KMS-11 (cell line): ENCODE results near the gene DYNLT5.
A peak's percentile ranks its signal among the peaks of the same experiment; 100 is the strongest.

Experiments
- H2AFZ ChIP-seq: fragments of 200-600 bp; sonication (generic); 2 replicates; pipeline ENCODE4 v1.6.1; 2016; ENCODE audit warnings: antibody characterized with exemption, mixed run types, low read depth
- H3K27ac ChIP-seq: fragments of 200-600 bp; sonication (generic); 2 replicates; pipeline ENCODE4 v1.6.1; 2016; ENCODE audit warnings: mild to moderate bottlenecking, mixed run types
- H3K27me3 ChIP-seq: fragments of 200-600 bp; sonication (generic); 2 replicates; pipeline ENCODE4 v1.6.1; 2017; ENCODE audit warnings: mild to moderate bottlenecking, low read depth, mixed run types, moderate library complexity; ENCODE audit not compliant: insufficient read depth
- H3K36me3 ChIP-seq: fragments of 200-600 bp; sonication (generic); 2 replicates; pipeline ENCODE4 v1.6.1; 2017; ENCODE audit warnings: mild to moderate bottlenecking, mixed run types; ENCODE audit not compliant: insufficient read depth
- H3K4me1 ChIP-seq: fragments of 200-600 bp; sonication (generic); 2 replicates; pipeline ENCODE4 v1.6.1; 2016; ENCODE audit warnings: mild to moderate bottlenecking, low read depth, mixed run types; ENCODE audit not compliant: poor library complexity, severe bottlenecking
- H3K4me2 ChIP-seq: fragments of 200-600 bp; sonication (generic); 2 replicates; pipeline ENCODE4 v1.7.0; 2016; ENCODE audit warnings: mild to moderate bottlenecking, mixed run types
- H3K4me3 ChIP-seq: fragments of 200-600 bp; sonication (generic); IDR thresholded peaks from 2 replicates; pipeline ENCODE4 v1.6.1; 2017; ENCODE audit warnings: low read depth, low read length, mixed read lengths; ENCODE audit not compliant: insufficient read depth
- H3K79me2 ChIP-seq: fragments of 200-600 bp; sonication (generic); 2 replicates; pipeline ENCODE4 v1.6.1; 2016; ENCODE audit warnings: low read depth, mixed run types; ENCODE audit not compliant: insufficient read depth
- H3K9ac ChIP-seq: fragments of 200-600 bp; sonication (generic); 2 replicates; pipeline ENCODE4 v1.6.1; 2016; ENCODE audit warnings: mild to moderate bottlenecking, mixed run types
- H4K20me1 ChIP-seq: fragments of 200-600 bp; sonication (generic); 2 replicates; pipeline ENCODE4 v1.6.1; 2016; ENCODE audit warnings: mild to moderate bottlenecking, mixed run types; ENCODE audit not compliant: insufficient read depth
- CTCF ChIP-seq: fragments of 200-600 bp; sonication (generic); conservative IDR thresholded peaks from 2 replicates; pipeline ENCODE4 v1.6.1; 2017; ENCODE audit warnings: low read depth, mild to moderate bottlenecking, antibody characterized with exemption, low read length, moderate library complexity, mixed read lengths

Gene DYNLT5

GRCh38 chr1:66773227-66773626 lies 21.0 kb downstream of the DYNLT5 start:
- Histone ChIP-seq H3K4me3 (no peak overlapping the region), H4K20me1 (no peaks in the 10 kb centered on the region), H3K4me1 (peaks cover 96% of the 10 kb centered on the region), H3K9ac (no peak overlapping the region), H3K36me3 (no peaks in the 10 kb centered on the region), H3K79me2 (peaks cover 27% of the 10 kb centered on the region), H3K27me3 (no peaks in the 10 kb centered on the region), H2AFZ (no peak overlapping the region), H3K4me2 (peak overlapping the region; percentile 30), H3K27ac (peak overlapping the region; percentile 7; the same call in 1 of the 2 replicates)
- no peak for TF ChIP-seq CTCF

GRCh38 chr1:66774438-66774837 lies 22.2 kb downstream of the DYNLT5 start:
- Histone ChIP-seq H3K9ac (no peak overlapping the region), H3K27me3 (no peaks in the 10 kb centered on the region), H3K36me3 (no peaks in the 10 kb centered on the region), H2AFZ (no peak overlapping the region), H3K4me3 (no peak overlapping the region), H3K79me2 (peaks cover 27% of the 10 kb centered on the region; the same call in 1 of the 2 replicates), H4K20me1 (no peaks in the 10 kb centered on the region), H3K4me2 (no peak overlapping the region; the same call in 1 of the 2 replicates), H3K27ac (no peak overlapping the region; the same call in 1 of the 2 replicates), H3K4me1 (peaks cover 90% of the 10 kb centered on the region)
- no peak for TF ChIP-seq CTCF

GRCh38 chr1:66775646-66776045 lies 23.4 kb downstream of the DYNLT5 start:
- Histone ChIP-seq H3K4me2 (no peak overlapping the region), H3K36me3 (no peaks in the 10 kb centered on the region), H3K79me2 (peaks cover 27% of the 10 kb centered on the region; the same call in 1 of the 2 replicates), H3K27ac (no peak overlapping the region), H3K27me3 (no peaks in the 10 kb centered on the region), H2AFZ (no peak overlapping the region), H3K9ac (no peak overlapping the region), H3K4me3 (no peak overlapping the region), H4K20me1 (no peaks in the 10 kb centered on the region), H3K4me1 (peaks cover 79% of the 10 kb centered on the region)
- TF ChIP-seq CTCF, result no peak

- Histone ChIP-seq H3K4me3 (no peak overlapping the region), H3K36me3 (no peaks in the 10 kb centered on the region), H3K9ac (peak overlapping the region; percentile 78), H3K4me1 (peaks cover 62% of the 10 kb centered on the region), H3K27ac (peak overlapping the region; percentile 96), H2AFZ (no peak overlapping the region), H3K27me3 (no peaks in the 10 kb centered on the region), H3K79me2 (peaks cover 21% of the 10 kb centered on the region; the same call in 1 of the 2 replicates), H4K20me1 (no peaks in the 10 kb centered on the region), H3K4me2 (peak overlapping the region; percentile 90)
- TF ChIP-seq CTCF, result no peak
Measured at GRCh38 chr1:66777831-66778230, 25.6 kb downstream of the DYNLT5 start.
